Measurements from ENCODE around the gene C1GALT1.
"Not testable (repeated sequence)": the region's sequence is repeated elsewhere in the genome, so short reads cannot be mapped to it uniquely, and the experiment has no call there.

The C1GALT1 gene

GRCh38 chr7:7239346-7239745, 57.0 kb downstream of the C1GALT1 start:
- no peak for TF ChIP-seq CTCF (IDR thresholded peaks at IDR 0.05)
- no peak overlapping the region for H3K27ac Mint-ChIP-seq

GRCh38 chr7:7242899-7243298, 60.6 kb downstream of the C1GALT1 start:
- no peak for TF ChIP-seq CTCF (IDR thresholded peaks at IDR 0.05)
- DNase-seq = no peak
- no peak overlapping the region for H3K27ac Mint-ChIP-seq
- H3K9me3 Mint-ChIP-seq = no peaks in the 10 kb centered on the region
- H3K36me3 Mint-ChIP-seq (ENCODE audit: low read depth) = peaks cover 36% of the 10 kb centered on the region
- H3K27me3 Mint-ChIP-seq (ENCODE audit: low read depth, poor library complexity) = no peaks in the 10 kb centered on the region
- H3K4me1 Mint-ChIP-seq = peaks cover 5% of the 10 kb centered on the region
- H3K4me3 Mint-ChIP-seq = no peak overlapping the region

More at GRCh38 chr7:7239346-7239745, 57.0 kb downstream of the C1GALT1 start:
- no peak for DNase-seq
- no peaks in the 10 kb centered on the region for H3K27me3 Mint-ChIP-seq (ENCODE audit: low read depth, poor library complexity)
- H3K4me1 Mint-ChIP-seq = peaks cover 36% of the 10 kb centered on the region
- no peaks in the 10 kb centered on the region for H3K9me3 Mint-ChIP-seq
- H3K4me3 Mint-ChIP-seq = no peak overlapping the region
- H3K36me3 Mint-ChIP-seq (ENCODE audit: low read depth) = peaks cover 36% of the 10 kb centered on the region

- not testable (repeated sequence) for H3K27me3 Mint-ChIP-seq (ENCODE audit: low read depth, poor library complexity); H3K27ac Mint-ChIP-seq; H3K9me3 Mint-ChIP-seq; H3K4me1 Mint-ChIP-seq; DNase-seq; H3K4me3 Mint-ChIP-seq
- H3K36me3 Mint-ChIP-seq (ENCODE audit: low read depth) = peaks cover 18% of the 10 kb centered on the region
These were observed 62.9 kb downstream of the C1GALT1 start for GRCh38 chr7:7245233-7245632.

GRCh38 chr7:7246223-7246622, 63.9 kb downstream of the C1GALT1 start:
- H3K4me1 Mint-ChIP-seq = peaks cover 7% of the 10 kb centered on the region
- no peak overlapping the region for H3K27ac Mint-ChIP-seq
- peaks cover 11% of the 10 kb centered on the region for H3K36me3 Mint-ChIP-seq (ENCODE audit: low read depth)
- H3K27me3 Mint-ChIP-seq (ENCODE audit: low read depth, poor library complexity) = no peaks in the 10 kb centered on the region
- H3K4me3 Mint-ChIP-seq = no peak overlapping the region
- H3K9me3 Mint-ChIP-seq = no peaks in the 10 kb centered on the region
- no peak for TF ChIP-seq CTCF (IDR thresholded peaks at IDR 0.05)
- DNase-seq = no peak

- H3K4me1 Mint-ChIP-seq = peaks cover 13% of the 10 kb centered on the region
- H3K4me3 Mint-ChIP-seq = no peak overlapping the region
- no peaks in the 10 kb centered on the region for H3K27me3 Mint-ChIP-seq (ENCODE audit: low read depth, poor library complexity)
- H3K27ac Mint-ChIP-seq = no peak overlapping the region
- H3K36me3 Mint-ChIP-seq (ENCODE audit: low read depth) = peaks cover 5% of the 10 kb centered on the region
- H3K9me3 Mint-ChIP-seq = no peaks in the 10 kb centered on the region
- no peak for DNase-seq
- no peak for TF ChIP-seq CTCF (IDR thresholded peaks at IDR 0.05)
These were observed 65.3 kb downstream of the C1GALT1 start for GRCh38 chr7:7247658-7248057.

GRCh38 chr7:7249814-7250213, 67.5 kb downstream of the C1GALT1 start:
- no peak for DNase-seq
- Mint-ChIP-seq H3K4me1 (peaks cover 16% of the 10 kb centered on the region), H3K27me3 (ENCODE audit: low read depth, poor library complexity) (no peaks in the 10 kb centered on the region), H3K9me3 (no peaks in the 10 kb centered on the region), H3K27ac (no peak overlapping the region), H3K36me3 (ENCODE audit: low read depth) (peaks cover 7% of the 10 kb centered on the region), H3K4me3 (no peak overlapping the region)
- TF ChIP-seq CTCF (IDR thresholded peaks at IDR 0.05) = no peak
